ENCODE measurements around the gene SCFD2.

DNA sequence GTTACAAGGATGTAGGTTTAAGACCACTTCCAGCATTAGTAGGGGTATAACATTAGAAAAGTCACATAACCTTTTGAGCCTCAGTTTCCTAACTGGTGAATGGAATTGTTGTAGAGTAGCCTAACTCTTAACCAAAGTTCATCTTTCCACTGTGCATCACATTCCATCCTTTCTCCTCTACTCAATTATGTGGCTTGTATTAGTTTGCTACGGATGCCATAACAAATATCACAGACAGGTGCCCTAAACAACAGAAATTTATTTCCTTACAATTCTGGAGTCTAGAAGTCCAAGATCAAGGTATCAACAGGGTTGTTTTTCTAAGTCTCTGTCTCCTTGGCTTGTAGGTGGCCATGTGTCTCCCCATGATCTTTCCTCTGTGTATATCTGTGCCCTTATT is 271.8 kb downstream of the SCFD2 start:
- TF ChIP-seq, protein P1, sequence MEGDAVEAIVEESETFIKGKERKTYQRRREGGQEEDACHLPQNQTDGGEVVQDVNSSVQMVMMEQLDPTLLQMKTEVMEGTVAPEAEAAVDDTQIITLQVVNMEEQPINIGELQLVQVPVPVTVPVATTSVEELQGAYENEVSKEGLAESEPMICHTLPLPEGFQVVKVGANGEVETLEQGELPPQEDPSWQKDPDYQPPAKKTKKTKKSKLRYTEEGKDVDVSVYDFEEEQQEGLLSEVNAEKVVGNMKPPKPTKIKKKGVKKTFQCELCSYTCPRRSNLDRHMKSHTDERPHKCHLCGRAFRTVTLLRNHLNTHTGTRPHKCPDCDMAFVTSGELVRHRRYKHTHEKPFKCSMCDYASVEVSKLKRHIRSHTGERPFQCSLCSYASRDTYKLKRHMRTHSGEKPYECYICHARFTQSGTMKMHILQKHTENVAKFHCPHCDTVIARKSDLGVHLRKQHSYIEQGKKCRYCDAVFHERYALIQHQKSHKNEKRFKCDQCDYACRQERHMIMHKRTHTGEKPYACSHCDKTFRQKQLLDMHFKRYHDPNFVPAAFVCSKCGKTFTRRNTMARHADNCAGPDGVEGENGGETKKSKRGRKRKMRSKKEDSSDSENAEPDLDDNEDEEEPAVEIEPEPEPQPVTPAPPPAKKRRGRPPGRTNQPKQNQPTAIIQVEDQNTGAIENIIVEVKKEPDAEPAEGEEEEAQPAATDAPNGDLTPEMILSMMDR (conservative IDR thresholded peaks at IDR 0.05) = no peak
- TF ChIP-seq EZH2 (IDR thresholded peaks at IDR 0.05; ENCODE audit: low read depth) = no peak

Data from PC-9 (cell line).